MM.1S (cell line): ENCODE measurements around the gene CTDSP2.

Experiments
- DNase-seq: peaks from one replicate; pipeline ENCODE4 v3.0.0-alpha.2; 2015
- H2AFZ ChIP-seq: fragments of 300-600 bp; sonication (generic); 2 replicates; pipeline ENCODE4 v1.6.0; 2016; ENCODE audit warnings: antibody characterized with exemption, low read length
- H3F3A ChIP-seq: fragments of 300-600 bp; sonication (generic); 2 replicates; pipeline ENCODE4 v1.6.1; 2016; ENCODE audit warnings: mild to moderate bottlenecking, antibody characterized with exemption, low read length, moderate library complexity, mixed read lengths; ENCODE audit not compliant: insufficient read depth
- H3K27ac ChIP-seq: fragments of 300-600 bp; sonication (generic); 2 replicates; pipeline ENCODE4 v1.5.1; 2016; ENCODE audit warnings: mild to moderate bottlenecking, low read length
- H3K27me3 ChIP-seq: fragments of 300-600 bp; sonication (generic); replicated peaks from 2 replicates; pipeline ENCODE4 v1.6.0; 2016; ENCODE audit warnings: low read length; ENCODE audit not compliant: insufficient read depth
- H3K36me3 ChIP-seq: fragments of 300-600 bp; sonication (generic); replicated peaks from 2 replicates; pipeline ENCODE4 v1.6.1; 2016; ENCODE audit warnings: mild to moderate bottlenecking, low read length, mixed read lengths; ENCODE audit not compliant: insufficient read depth
- H3K4me1 ChIP-seq: fragments of 300-600 bp; sonication (generic); 2 replicates; pipeline ENCODE4 v1.6.1; 2016; ENCODE audit warnings: low read length, mixed read lengths
- H3K4me2 ChIP-seq: fragments of 300-600 bp; sonication (generic); 2 replicates; pipeline ENCODE4 v1.6.0; 2016; ENCODE audit warnings: low read depth, low read length
- H3K4me3 ChIP-seq: fragments of 300-600 bp; sonication (generic); 2 replicates; pipeline ENCODE4 v1.5.1; 2016; ENCODE audit warnings: low read length, mixed read lengths
- H3K79me2 ChIP-seq: fragments of 300-600 bp; sonication (generic); 2 replicates; pipeline ENCODE4 v1.6.1; 2016; ENCODE audit warnings: mixed run types, low read length, mixed read lengths
- H3K9ac ChIP-seq: fragments of 300-600 bp; sonication (generic); 2 replicates; pipeline ENCODE4 v1.6.1; 2016; ENCODE audit warnings: low read length, mixed read lengths
- H3K9me2 ChIP-seq: fragments of 300-600 bp; sonication (generic); replicated peaks from 2 replicates; pipeline ENCODE4 v1.6.1; 2016; ENCODE audit warnings: mild to moderate bottlenecking, low read length, mixed read lengths; ENCODE audit not compliant: insufficient read depth
- H3K9me3 ChIP-seq: fragments of 300-600 bp; sonication (generic); replicated peaks from 2 replicates; pipeline ENCODE4 v1.6.1; 2016; ENCODE audit warnings: mild to moderate bottlenecking, low read length, mixed read lengths; ENCODE audit not compliant: insufficient read depth
- H4K20me1 ChIP-seq: fragments of 300-600 bp; sonication (generic); 2 replicates; pipeline ENCODE4 v1.6.1; 2016; ENCODE audit warnings: mild to moderate bottlenecking, low read length, moderate library complexity, mixed read lengths; ENCODE audit not compliant: insufficient read depth
- CTCF ChIP-seq: fragments of 300-600 bp; sonication (generic); IDR thresholded peaks from 2 replicates; pipeline ENCODE4 v1.5.1; 2016; ENCODE audit warnings: antibody characterized with exemption, low read length, mixed read lengths
- EZH2 ChIP-seq: fragments of 300-600 bp; sonication (generic); optimal IDR thresholded peaks from 2 replicates; pipeline ENCODE3; 2017; ENCODE audit warnings: low read depth, mild to moderate bottlenecking, antibody characterized with exemption, low read length, mixed read lengths
- EZH2phosphoT487 ChIP-seq: fragments of 300-600 bp; sonication (generic); IDR thresholded peaks from 2 replicates; pipeline ENCODE4 v1.6.1; 2018; ENCODE audit warnings: antibody characterized with exemption, low read length

Gene CTDSP2

GRCh38 chr12:57839996-57840395, 6.5 kb downstream of the CTDSP2 start:
- no peaks in the 10 kb centered on the region for H3K9me2 ChIP-seq
- H3K27me3 ChIP-seq: no peaks in the 10 kb centered on the region
- no peaks in the 10 kb centered on the region for H3K9me3 ChIP-seq
- H2AFZ ChIP-seq: no peak overlapping the region
- no peak for TF ChIP-seq EZH2
- no peak for TF ChIP-seq EZH2phosphoT487
- TF ChIP-seq CTCF: no peak
- peaks cover 51% of the 10 kb centered on the region for H4K20me1 ChIP-seq
- no peak overlapping the region for H3K4me3 ChIP-seq
- H3K9ac ChIP-seq: no peak overlapping the region
- H3K36me3 ChIP-seq: no peaks in the 10 kb centered on the region
- H3F3A ChIP-seq: peaks cover 53% of the 10 kb centered on the region
- peak overlapping the region; percentile 7; the same call in 1 of the 2 replicates for H3K27ac ChIP-seq
- peaks cover 86% of the 10 kb centered on the region for H3K4me1 ChIP-seq
- DNase-seq: no peak
- peak overlapping the region; percentile 34; the same call in 1 of the 2 replicates for H3K4me2 ChIP-seq
- H3K79me2 ChIP-seq: peaks cover 100% of the 10 kb centered on the region

GRCh38 chr12:57838594-57839302, 7.8 kb downstream of the CTDSP2 start:
- Histone ChIP-seq H3K36me3 (no peaks in the 10 kb centered on the region), H3K9ac (peak overlapping the region; percentile 11; the same call in 1 of the 2 replicates), H2AFZ (no peak overlapping the region), H3K4me3 (peak overlapping the region; percentile 13; the same call in 1 of the 2 replicates), H3K9me3 (no peaks in the 10 kb centered on the region), H3K27ac (peak overlapping the region; percentile 70), H3K27me3 (no peaks in the 10 kb centered on the region), H3K9me2 (no peaks in the 10 kb centered on the region), H3K4me1 (peaks cover 91% of the 10 kb centered on the region), H3F3A (peaks cover 49% of the 10 kb centered on the region), H3K79me2 (peaks cover 100% of the 10 kb centered on the region), H4K20me1 (peaks cover 46% of the 10 kb centered on the region), H3K4me2 (peak overlapping the region; percentile 60)
- DNase-seq: peak; percentile 40
- TF ChIP-seq CTCF (no peak), EZH2phosphoT487 (no peak), EZH2 (no peak)

- no peak for DNase-seq
- no peaks in the 10 kb centered on the region for H3K9me3 ChIP-seq
- H3K27ac ChIP-seq: peak overlapping the region; percentile 70
- no peaks in the 10 kb centered on the region for H3K36me3 ChIP-seq
- TF ChIP-seq EZH2phosphoT487 (no peak), CTCF (no peak), EZH2 (no peak)
- H3K4me1 ChIP-seq: peaks cover 92% of the 10 kb centered on the region
- H3K79me2 ChIP-seq: peaks cover 100% of the 10 kb centered on the region
- peak overlapping the region; percentile 60 for H3K4me2 ChIP-seq
- no peak overlapping the region for H3K4me3 ChIP-seq
- no peak overlapping the region for H2AFZ ChIP-seq
- H3K9ac ChIP-seq: peak overlapping the region; percentile 11; the same call in 1 of the 2 replicates
- H3F3A ChIP-seq: peaks cover 51% of the 10 kb centered on the region
- peaks cover 43% of the 10 kb centered on the region; the same call in 1 of the 2 replicates for H4K20me1 ChIP-seq
- H3K27me3 ChIP-seq: no peaks in the 10 kb centered on the region
- no peaks in the 10 kb centered on the region for H3K9me2 ChIP-seq
These were observed 8.5 kb downstream of the CTDSP2 start for GRCh38 chr12:57837864-57838562.
